Measurements from ENCODE around the gene CMSS1.

CMSS1 gene

GRCh38 chr3:100183608-100184125 lies 366.0 kb downstream of the CMSS1 start:
- no peak for ATAC-seq
- TF ChIP-seq GLIS3 (CRISPR knock-in tag; IDR thresholded peaks at IDR 0.05) (no peak), BACH2 (CRISPR knock-in tag; IDR thresholded peaks at IDR 0.05; ENCODE audit: borderline replicate concordance) (no peak), CREB5 (CRISPR knock-in tag; IDR thresholded peaks at IDR 0.05; ENCODE audit: low read depth) (no peak), CSDC2 (CRISPR knock-in tag; IDR thresholded peaks at IDR 0.05) (no peak), ISL1 (CRISPR knock-in tag; IDR thresholded peaks at IDR 0.05) (no peak), ARNTL (CRISPR knock-in tag; IDR thresholded peaks at IDR 0.05; ENCODE audit: borderline replicate concordance, low read depth) (no peak)

- no peak for TF ChIP-seq OSR1 (CRISPR knock-in tag; IDR thresholded peaks at IDR 0.05)
- no peak for ATAC-seq
Observed at GRCh38 chr3:100184948-100185570, 367.4 kb downstream of the CMSS1 start.

GRCh38 chr3:100185847-100186246 lies 368.2 kb downstream of the CMSS1 start:
- TF ChIP-seq ISL1 (CRISPR knock-in tag; IDR thresholded peaks at IDR 0.05) (no peak), RARB (CRISPR knock-in tag; IDR thresholded peaks at IDR 0.05) (no peak), TSHZ2 (CRISPR knock-in tag; IDR thresholded peaks at IDR 0.05) (no peak), ZFP3 (CRISPR knock-in tag; IDR thresholded peaks at IDR 0.05) (no peak), ZC3H10 (CRISPR knock-in tag; IDR thresholded peaks at IDR 0.05) (no peak), BACH2 (CRISPR knock-in tag; IDR thresholded peaks at IDR 0.05; ENCODE audit: borderline replicate concordance) (no peak), TCF4 (CRISPR knock-in tag; IDR thresholded peaks at IDR 0.05; ENCODE audit: borderline replicate concordance) (no peak), POU6F1 (CRISPR knock-in tag; IDR thresholded peaks at IDR 0.05; ENCODE audit: borderline replicate concordance, low read depth) (no peak)
- no peak for ATAC-seq

- TF ChIP-seq TSHZ2 (CRISPR knock-in tag; IDR thresholded peaks at IDR 0.05) (no peak), ARNTL (CRISPR knock-in tag; IDR thresholded peaks at IDR 0.05; ENCODE audit: borderline replicate concordance, low read depth) (no peak), TOX (CRISPR knock-in tag; IDR thresholded peaks at IDR 0.05; ENCODE audit: borderline replicate concordance) (no peak), PPARA (CRISPR knock-in tag; IDR thresholded peaks at IDR 0.05; ENCODE audit: borderline replicate concordance) (no peak), PATZ1 (CRISPR knock-in tag; IDR thresholded peaks at IDR 0.05; ENCODE audit: borderline replicate concordance) (no peak), TCF4 (CRISPR knock-in tag; IDR thresholded peaks at IDR 0.05; ENCODE audit: borderline replicate concordance) (no peak), OSR1 (CRISPR knock-in tag; IDR thresholded peaks at IDR 0.05) (no peak), CSRNP3 (CRISPR knock-in tag; IDR thresholded peaks at IDR 0.05) (no peak), ZFP30 (CRISPR knock-in tag; IDR thresholded peaks at IDR 0.05) (no peak), ZNF8 (CRISPR knock-in tag; IDR thresholded peaks at IDR 0.05) (no peak), CREB5 (CRISPR knock-in tag; IDR thresholded peaks at IDR 0.05; ENCODE audit: low read depth) (no peak), SNAI2 (CRISPR knock-in tag; IDR thresholded peaks at IDR 0.05) (no peak)
- ATAC-seq = no peak
Observed at GRCh38 chr3:100189444-100189964, 371.8 kb downstream of the CMSS1 start.

Data from SK-N-SH treated with all-trans-retinoic acid at 6 μM for 48 hours (cell line).